PC-3 (cell line): ENCODE results near the gene HEPACAM2.

ENCODE experiments used
- EZH2 ChIP-seq: fragments of 300-600 bp; sonication (generic); IDR thresholded peaks from one replicate; pipeline ENCODE4 v1.6.1; 2017; ENCODE audit warnings: antibody characterized with exemption, mild to moderate bottlenecking, low read length; ENCODE audit not compliant: unreplicated experiment
- EZH2phosphoT487 ChIP-seq: fragments of 300-600 bp; sonication (generic); IDR thresholded peaks from 2 replicates; pipeline ENCODE4 v1.6.1; 2018; ENCODE audit warnings: mild to moderate bottlenecking, antibody characterized with exemption, low read length, borderline replicate concordance
- TF ChIP-seq, protein P1 (sequence below): fragments of 300-600 bp; sonication (generic); conservative IDR thresholded peaks from 2 replicates; pipeline ENCODE4 v1.5.1; 2017; ENCODE audit warnings: antibody characterized with exemption, low read depth, mild to moderate bottlenecking, low read length

DNA sequence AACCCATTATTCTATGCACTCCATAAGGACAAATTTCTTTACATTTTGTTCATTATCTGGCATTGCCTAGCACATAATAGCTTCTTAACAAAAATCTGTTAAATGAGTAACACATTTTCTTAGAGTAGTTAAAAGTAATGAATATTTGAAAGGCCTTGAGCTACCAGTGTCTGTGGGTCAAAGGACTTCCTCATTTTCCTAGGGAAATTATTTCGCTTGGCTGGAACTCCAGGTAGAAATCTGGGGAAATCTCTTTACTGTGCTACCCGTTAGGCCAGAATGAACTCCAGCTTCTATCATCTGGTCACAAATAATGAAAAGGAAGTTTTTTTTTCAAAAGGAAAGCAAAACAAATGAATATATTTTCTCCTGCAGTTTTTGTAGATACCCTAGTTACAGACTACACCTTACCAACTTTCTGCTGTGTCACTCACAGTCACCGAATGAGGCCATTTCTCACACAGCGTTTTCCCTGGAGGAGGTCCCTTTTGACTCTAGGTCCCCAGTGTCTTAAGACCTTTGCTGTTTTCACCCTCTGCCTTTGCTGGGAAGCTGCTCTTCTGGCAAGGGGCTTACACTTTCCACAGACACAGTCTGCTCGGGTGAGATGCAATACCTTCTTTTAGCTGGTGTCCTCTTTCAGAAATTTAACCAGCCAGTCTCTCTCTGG, 79.7 kb downstream of the HEPACAM2 start:
- TF ChIP-seq, protein P1, sequence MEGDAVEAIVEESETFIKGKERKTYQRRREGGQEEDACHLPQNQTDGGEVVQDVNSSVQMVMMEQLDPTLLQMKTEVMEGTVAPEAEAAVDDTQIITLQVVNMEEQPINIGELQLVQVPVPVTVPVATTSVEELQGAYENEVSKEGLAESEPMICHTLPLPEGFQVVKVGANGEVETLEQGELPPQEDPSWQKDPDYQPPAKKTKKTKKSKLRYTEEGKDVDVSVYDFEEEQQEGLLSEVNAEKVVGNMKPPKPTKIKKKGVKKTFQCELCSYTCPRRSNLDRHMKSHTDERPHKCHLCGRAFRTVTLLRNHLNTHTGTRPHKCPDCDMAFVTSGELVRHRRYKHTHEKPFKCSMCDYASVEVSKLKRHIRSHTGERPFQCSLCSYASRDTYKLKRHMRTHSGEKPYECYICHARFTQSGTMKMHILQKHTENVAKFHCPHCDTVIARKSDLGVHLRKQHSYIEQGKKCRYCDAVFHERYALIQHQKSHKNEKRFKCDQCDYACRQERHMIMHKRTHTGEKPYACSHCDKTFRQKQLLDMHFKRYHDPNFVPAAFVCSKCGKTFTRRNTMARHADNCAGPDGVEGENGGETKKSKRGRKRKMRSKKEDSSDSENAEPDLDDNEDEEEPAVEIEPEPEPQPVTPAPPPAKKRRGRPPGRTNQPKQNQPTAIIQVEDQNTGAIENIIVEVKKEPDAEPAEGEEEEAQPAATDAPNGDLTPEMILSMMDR = no peak
- no peak for TF ChIP-seq EZH2
- TF ChIP-seq EZH2phosphoT487 = no peak
